ENCODE data around the gene CELA3A.

DNA sequence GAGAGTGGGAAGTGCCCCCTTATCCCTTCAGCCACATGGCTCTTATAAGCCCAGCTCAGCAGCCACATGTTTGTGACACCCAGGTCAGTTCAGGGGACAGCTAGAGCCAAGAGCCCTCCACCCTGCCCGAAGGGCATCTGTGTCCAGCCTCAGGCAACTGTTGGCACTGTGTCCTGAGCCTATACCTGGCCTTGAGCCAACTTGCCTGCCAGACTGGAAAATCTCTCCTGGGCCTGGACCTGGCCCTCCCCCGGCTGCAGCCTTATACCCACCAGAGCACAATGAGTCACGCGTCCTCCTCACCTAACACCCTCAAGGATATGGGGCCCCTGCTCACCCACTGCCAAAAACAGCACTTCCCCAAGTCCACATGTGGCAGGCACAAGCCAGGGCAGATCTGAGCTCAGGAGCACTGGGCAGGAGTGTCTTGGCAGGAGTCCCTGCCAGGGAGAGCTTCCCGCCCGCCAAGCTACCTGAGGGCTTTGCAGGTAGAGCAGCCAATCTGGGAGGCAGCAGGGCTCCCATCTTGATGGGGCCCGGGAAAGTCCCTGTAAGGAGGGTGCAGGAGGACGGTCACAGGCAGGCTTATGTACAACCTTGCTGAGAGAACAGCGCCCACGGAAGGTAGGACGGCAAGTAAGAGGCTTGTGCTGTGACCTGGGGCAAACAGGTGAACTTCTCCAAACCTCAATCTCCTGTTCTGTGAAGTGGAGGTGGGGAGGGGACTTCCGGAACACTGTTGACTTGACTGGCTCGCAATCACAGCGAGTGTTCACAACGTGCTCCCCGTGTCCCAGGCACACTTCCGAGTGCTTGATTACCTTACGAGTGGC lies 44.5 kb upstream of the CELA3A start:
- TF ChIP-seq EZH2 (IDR thresholded peaks at IDR 0.05; ENCODE audit: low read length): no peak
- TF ChIP-seq, protein P1, sequence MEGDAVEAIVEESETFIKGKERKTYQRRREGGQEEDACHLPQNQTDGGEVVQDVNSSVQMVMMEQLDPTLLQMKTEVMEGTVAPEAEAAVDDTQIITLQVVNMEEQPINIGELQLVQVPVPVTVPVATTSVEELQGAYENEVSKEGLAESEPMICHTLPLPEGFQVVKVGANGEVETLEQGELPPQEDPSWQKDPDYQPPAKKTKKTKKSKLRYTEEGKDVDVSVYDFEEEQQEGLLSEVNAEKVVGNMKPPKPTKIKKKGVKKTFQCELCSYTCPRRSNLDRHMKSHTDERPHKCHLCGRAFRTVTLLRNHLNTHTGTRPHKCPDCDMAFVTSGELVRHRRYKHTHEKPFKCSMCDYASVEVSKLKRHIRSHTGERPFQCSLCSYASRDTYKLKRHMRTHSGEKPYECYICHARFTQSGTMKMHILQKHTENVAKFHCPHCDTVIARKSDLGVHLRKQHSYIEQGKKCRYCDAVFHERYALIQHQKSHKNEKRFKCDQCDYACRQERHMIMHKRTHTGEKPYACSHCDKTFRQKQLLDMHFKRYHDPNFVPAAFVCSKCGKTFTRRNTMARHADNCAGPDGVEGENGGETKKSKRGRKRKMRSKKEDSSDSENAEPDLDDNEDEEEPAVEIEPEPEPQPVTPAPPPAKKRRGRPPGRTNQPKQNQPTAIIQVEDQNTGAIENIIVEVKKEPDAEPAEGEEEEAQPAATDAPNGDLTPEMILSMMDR (optimal IDR thresholded peaks at IDR 0.05 in 1 of 3, IDR thresholded peaks at IDR 0.05 in 1 of 3, conservative IDR thresholded peaks at IDR 0.05 in 1 of 3; ENCODE audit: extremely low read depth in 1 of 3, insufficient read depth in 2 of 3, low read length in 3 of 3): peak in 1 of 3 experiments; percentile 44

Measured in keratinocyte (primary cell).